ENCODE measurements around the gene SMTNL1. TPM values are rescaled to one million over a fixed set of nuclear protein-coding genes. Genes with fewer than 3 reads are reported as not detected.

SMTNL1 gene
- total and polyA plus RNA-seq, 9 of the 15 experiments (the other 6 are each of a cell fraction or from before 2014, with no cell fraction given), result not detected

DNA sequence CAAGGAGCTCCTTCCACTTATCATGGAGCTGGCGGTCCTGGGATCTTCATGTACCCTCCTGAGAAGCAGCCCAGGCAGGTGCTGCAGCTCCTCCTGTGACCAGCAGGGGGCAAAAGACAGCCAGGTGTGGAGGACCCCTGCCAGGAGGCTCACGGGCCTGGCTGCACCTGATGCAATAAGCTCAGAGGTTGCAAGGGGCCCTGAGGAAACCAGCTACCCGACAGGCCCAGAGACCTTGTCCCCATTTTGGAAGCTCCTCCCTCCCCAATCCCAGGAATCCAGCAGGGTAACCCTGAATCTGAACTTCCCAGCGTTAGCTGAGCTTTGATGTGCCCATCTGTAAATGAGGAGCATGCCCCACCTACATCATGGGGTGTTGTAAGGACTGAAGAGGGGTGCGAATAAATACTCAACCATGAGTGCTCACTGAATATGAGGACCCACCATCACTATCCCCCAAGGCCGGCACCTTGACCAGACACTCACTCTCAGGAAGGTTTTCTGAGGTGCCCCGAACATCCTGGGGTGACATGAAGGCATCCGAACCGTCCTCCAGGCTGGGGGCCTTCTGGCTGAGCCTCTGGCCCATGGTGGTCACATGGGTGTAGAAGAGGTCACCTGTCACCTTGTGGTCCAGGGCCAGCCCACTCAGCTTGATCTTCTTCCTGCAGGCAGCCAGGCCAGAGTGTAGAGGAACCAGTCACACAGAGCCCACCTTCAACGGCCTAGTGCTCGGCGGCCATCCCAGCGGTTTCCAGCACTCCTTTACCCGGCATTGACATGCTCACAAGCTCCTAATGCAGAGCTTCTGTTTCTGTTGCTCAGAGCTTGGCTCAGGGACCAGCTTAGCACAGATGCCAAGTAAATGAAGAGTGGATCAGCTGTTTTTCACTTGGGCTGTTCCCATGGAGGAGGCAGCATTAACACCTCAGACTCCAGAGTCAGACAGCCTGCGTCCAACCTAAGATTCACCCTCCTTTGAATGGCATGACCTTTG, 43.6 kb upstream of the SMTNL1 start (continued):
- TF ChIP-seq, protein P1, sequence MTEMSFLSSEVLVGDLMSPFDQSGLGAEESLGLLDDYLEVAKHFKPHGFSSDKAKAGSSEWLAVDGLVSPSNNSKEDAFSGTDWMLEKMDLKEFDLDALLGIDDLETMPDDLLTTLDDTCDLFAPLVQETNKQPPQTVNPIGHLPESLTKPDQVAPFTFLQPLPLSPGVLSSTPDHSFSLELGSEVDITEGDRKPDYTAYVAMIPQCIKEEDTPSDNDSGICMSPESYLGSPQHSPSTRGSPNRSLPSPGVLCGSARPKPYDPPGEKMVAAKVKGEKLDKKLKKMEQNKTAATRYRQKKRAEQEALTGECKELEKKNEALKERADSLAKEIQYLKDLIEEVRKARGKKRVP (CRISPR knock-in tag; IDR thresholded peaks at IDR 0.05), result peak; percentile 94
- TF ChIP-seq, protein P2, sequence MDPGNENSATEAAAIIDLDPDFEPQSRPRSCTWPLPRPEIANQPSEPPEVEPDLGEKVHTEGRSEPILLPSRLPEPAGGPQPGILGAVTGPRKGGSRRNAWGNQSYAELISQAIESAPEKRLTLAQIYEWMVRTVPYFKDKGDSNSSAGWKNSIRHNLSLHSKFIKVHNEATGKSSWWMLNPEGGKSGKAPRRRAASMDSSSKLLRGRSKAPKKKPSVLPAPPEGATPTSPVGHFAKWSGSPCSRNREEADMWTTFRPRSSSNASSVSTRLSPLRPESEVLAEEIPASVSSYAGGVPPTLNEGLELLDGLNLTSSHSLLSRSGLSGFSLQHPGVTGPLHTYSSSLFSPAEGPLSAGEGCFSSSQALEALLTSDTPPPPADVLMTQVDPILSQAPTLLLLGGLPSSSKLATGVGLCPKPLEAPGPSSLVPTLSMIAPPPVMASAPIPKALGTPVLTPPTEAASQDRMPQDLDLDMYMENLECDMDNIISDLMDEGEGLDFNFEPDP (CRISPR knock-in tag; IDR thresholded peaks at IDR 0.05), result no peak
- TF ChIP-seq ILF3 (IDR thresholded peaks at IDR 0.05; ENCODE audit: borderline replicate concordance) (no peak), ZNF134 (CRISPR knock-in tag; conservative IDR thresholded peaks at IDR 0.05) (no peak), ZNF232 (CRISPR knock-in tag; IDR thresholded peaks at IDR 0.05) (no peak), KLF6 (CRISPR knock-in tag; IDR thresholded peaks at IDR 0.05; ENCODE audit: borderline replicate concordance) (0 out of 2 replicates have a peak, but pooled peaks have one; percentile 27), RBM22 (IDR thresholded peaks at IDR 0.05; ENCODE audit: low read depth, low read length, poor library complexity, severe bottlenecking) (no peak), ZNF764 (CRISPR knock-in tag; IDR thresholded peaks at IDR 0.05; ENCODE audit: low read depth) (no peak), CHCHD3 (CRISPR knock-in tag; IDR thresholded peaks at IDR 0.05) (no peak), CREM (IDR thresholded peaks at IDR 0.05; ENCODE audit: low read depth) (no peak), NR4A1 (CRISPR knock-in tag; IDR thresholded peaks at IDR 0.05) (no peak), NR4A1 (tag; IDR thresholded peaks at IDR 0.05) (peak; percentile 85), ZNF445 (CRISPR knock-in tag; IDR thresholded peaks at IDR 0.05; ENCODE audit: low read depth) (no peak), TCF7 (IDR thresholded peaks at IDR 0.05; ENCODE audit: borderline replicate concordance) (no peak), HDAC3 (IDR thresholded peaks at IDR 0.05; ENCODE audit: borderline replicate concordance, partially characterized antibody) (no peak), BDP1 (IDR thresholded peaks at IDR 0.05; ENCODE audit: insufficient read depth, insufficient read length) (no peak)
- TF ChIP-seq, protein P3, sequence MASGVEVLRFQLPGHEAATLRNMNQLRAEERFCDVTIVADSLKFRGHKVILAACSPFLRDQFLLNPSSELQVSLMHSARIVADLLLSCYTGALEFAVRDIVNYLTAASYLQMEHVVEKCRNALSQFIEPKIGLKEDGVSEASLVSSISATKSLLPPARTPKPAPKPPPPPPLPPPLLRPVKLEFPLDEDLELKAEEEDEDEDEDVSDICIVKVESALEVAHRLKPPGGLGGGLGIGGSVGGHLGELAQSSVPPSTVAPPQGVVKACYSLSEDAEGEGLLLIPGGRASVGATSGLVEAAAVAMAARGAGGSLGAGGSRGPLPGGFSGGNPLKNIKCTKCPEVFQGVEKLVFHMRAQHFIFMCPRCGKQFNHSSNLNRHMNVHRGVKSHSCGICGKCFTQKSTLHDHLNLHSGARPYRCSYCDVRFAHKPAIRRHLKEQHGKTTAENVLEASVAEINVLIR (CRISPR knock-in tag; IDR thresholded peaks at IDR 0.05), result no peak
- TF ChIP-seq, protein P4, sequence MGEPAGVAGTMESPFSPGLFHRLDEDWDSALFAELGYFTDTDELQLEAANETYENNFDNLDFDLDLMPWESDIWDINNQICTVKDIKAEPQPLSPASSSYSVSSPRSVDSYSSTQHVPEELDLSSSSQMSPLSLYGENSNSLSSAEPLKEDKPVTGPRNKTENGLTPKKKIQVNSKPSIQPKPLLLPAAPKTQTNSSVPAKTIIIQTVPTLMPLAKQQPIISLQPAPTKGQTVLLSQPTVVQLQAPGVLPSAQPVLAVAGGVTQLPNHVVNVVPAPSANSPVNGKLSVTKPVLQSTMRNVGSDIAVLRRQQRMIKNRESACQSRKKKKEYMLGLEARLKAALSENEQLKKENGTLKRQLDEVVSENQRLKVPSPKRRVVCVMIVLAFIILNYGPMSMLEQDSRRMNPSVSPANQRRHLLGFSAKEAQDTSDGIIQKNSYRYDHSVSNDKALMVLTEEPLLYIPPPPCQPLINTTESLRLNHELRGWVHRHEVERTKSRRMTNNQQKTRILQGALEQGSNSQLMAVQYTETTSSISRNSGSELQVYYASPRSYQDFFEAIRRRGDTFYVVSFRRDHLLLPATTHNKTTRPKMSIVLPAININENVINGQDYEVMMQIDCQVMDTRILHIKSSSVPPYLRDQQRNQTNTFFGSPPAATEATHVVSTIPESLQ (CRISPR knock-in tag; IDR thresholded peaks at IDR 0.05), result no peak
- TF ChIP-seq, protein P5, sequence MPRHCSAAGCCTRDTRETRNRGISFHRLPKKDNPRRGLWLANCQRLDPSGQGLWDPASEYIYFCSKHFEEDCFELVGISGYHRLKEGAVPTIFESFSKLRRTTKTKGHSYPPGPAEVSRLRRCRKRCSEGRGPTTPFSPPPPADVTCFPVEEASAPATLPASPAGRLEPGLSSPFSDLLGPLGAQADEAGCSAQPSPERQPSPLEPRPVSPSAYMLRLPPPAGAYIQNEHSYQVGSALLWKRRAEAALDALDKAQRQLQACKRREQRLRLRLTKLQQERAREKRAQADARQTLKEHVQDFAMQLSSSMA (CRISPR knock-in tag; IDR thresholded peaks at IDR 0.05), result no peak
- TF ChIP-seq, protein P6, sequence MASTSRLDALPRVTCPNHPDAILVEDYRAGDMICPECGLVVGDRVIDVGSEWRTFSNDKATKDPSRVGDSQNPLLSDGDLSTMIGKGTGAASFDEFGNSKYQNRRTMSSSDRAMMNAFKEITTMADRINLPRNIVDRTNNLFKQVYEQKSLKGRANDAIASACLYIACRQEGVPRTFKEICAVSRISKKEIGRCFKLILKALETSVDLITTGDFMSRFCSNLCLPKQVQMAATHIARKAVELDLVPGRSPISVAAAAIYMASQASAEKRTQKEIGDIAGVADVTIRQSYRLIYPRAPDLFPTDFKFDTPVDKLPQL (IDR thresholded peaks at IDR 0.05; ENCODE audit: extremely low read depth, insufficient read length), result no peak

Measured in K562 (cell line).